GM18909 (cell line): ENCODE data around the gene JSRP1.

Experiments used
- ATAC-seq: cut with Tn5 transposase; IDR thresholded peaks from one replicate; pipeline ENCODE4 v1.9.1; 2021; ENCODE audit warnings: mild to moderate bottlenecking; ENCODE audit not compliant: unreplicated experiment, poor library complexity

JSRP1 gene

GRCh38 chr19:2221918-2222317 lies 34.3 kb downstream of the JSRP1 start:
- no peak for ATAC-seq

- no peak for ATAC-seq
These were observed 34.9 kb downstream of the JSRP1 start for GRCh38 chr19:2221250-2221831.

- no peak for ATAC-seq
These were observed 36.5 kb downstream of the JSRP1 start for GRCh38 chr19:2219726-2220125.

GRCh38 chr19:2217591-2217990 lies 38.6 kb downstream of the JSRP1 start:
- no peak for ATAC-seq

DNA sequence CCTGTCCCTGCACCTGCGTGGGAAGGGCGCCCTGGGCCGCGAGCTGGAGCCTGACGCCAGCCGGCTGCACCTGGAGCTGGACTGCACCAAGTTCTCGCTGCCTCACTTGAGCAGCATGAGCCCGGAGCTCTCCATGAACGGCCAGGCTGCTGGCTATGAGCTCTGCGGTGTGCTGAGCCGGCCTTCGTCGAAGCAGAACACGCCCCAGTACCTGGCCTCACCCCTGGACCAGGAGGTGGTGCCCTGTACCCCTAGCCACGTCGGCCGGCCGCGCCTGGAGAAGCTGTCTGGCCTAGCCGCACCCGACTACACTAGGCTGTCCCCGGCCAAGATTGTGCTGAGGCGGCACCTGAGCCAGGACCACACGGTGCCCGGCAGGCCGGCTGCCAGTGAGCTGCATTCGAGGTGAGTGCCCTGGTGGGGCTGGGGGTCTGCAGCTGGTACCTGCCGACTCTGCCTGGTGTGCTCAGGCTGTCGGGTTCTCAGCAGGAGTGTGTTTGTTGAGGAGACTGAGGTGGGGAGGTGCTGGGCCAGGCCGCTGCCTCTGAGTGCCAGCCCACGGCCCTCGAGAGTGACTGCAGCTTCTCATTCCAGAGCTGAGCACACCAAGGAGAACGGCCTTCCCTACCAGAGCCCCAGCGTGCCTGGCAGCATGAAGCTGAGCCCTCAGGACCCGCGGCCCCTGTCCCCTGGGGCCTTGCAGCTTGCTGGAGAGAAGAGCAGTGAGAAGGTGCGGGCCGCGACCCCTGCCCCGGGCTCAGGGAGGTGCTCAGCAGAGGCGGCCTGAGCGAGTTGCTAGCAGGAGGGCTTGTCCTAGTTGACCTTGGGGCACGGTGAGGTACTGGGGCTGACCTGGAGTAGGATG lies 39.6 kb downstream of the JSRP1 start:
- no peak for ATAC-seq

- no peak for ATAC-seq
These were observed 40.9 kb downstream of the JSRP1 start for GRCh38 chr19:2215281-2215751.

DNA sequence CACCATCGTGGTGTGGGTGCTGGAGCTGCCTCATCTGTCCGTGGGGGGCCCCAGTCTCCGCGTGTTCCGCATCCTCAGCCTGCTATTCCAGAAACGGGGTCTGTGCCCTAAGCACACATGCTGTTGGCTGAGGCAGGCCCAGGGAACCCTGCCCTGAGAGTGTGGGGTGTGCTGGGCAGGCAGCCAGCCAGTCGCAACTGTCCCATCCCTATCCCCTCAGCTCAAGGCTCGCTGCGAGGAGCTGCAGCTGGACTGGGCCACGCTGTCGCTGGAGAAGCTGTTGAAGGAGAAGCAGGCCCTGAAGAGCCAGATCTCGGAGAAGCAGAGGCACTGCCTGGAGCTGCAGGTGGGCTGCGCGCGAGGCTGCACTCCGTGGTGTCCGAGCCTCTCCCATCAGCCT lies 42.0 kb downstream of the JSRP1 start:
- no peak for ATAC-seq

DNA sequence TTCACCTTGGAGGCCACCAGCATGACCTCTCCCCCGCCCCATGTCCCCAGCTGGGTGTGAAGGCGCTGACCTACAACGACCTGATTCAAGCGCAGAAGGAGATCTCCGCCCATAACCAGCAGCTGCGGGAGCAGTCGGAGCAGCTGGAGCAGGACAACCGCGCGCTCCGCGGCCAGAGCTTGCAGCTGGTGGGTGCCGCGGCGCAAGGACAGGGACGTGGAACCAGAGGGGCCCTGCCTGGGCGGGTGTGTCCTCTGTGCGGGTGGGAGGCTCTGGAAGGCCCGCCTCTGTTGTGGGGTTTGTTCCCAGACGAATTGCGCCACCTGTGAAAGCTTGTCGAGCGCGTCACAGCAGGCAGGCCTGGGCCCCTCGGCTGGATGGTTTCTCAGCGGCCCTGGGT lies 42.4 kb downstream of the JSRP1 start:
- no peak for ATAC-seq

GRCh38 chr19:2212861-2213711 lies 43.1 kb downstream of the JSRP1 start:
- no peak for ATAC-seq

GRCh38 chr19:2210987-2211740 lies 45.1 kb downstream of the JSRP1 start:
- no peak for ATAC-seq

- no peak for ATAC-seq
These were observed 46.0 kb downstream of the JSRP1 start for GRCh38 chr19:2210206-2210605.

DNA sequence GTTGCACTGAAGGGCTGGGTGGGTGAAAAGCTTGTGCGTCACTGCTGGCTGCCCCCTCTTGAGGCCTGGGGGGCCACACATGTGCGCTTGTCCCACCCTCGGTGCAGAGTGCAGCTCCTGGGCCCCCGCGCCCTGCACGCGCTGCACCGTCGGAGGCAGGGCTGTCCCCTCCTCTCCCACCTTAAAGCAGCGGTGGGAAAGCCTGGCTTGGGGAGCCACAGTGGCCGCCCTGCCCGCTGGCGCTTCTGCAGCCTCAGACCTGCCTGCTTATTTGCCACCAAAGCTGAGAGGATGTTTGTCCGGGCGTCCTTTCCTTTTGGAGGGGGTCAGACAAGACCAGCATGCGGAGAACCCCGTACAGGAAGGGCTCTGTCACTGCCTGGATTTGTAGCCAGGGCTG lies 46.8 kb downstream of the JSRP1 start:
- no peak for ATAC-seq

DNA sequence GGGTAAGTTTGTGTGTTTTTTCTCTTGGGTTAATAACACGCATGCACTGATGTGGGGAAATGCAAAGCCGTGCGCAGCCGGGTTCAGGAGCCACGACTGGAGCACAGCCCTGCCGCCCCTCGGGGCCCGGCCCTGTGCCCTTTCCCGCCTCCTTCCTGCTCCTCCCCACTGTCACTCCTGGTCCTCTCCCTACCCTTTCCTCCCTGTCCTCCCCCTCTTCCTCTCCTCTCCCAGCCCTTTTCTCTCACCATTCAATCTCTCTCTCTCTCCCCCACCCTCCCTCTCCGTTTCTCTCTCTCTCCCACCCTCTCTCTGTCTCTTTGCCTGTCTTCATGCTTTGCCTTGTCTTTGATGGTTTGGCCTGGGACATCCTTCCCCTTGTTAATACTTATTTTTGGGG lies 47.2 kb downstream of the JSRP1 start:
- no peak for ATAC-seq

GRCh38 chr19:2207991-2208860 lies 48.0 kb downstream of the JSRP1 start:
- no peak for ATAC-seq

DNA sequence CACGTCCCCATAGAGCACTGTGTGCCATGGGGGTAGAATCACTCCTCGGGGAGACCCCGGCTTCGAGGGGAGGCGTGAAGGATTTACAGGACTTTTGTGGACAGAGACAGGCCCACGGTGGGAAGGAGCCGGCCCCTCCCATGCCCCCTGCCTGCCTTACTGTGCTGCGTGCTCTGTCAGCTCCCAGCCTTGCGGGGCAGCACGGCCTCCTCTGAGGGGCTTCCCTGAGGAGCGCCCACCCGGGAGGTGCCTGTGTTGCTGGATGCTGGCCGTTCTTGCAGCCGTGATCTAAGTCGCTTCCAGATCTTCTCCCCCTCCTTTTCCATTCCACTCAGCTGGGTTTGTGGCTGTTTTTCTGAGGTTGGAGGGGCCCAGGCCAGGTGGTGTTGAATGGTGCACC lies 49.2 kb downstream of the JSRP1 start:
- ATAC-seq, result no peak

DNA sequence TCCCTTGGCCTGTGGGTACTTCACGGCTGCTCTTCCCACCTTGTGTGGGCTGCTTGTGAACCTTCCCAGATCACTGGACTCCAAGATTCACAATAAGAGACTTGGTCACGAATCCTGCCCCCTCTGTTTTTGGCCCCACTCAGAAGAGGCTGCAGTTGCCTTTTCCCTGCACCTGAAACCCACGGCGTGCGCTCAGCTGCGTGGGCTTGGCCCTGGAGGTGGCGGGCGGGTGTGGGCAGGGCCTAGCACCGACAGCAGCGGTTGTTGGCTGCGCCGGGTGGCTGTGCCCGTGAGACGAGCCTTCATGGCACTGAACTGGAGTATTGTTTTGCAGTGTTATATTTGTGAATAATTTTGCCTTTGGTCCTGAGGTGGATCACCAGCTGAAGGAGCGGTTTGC lies 53.9 kb downstream of the JSRP1 start:
- ATAC-seq, result no peak
